HEK293 (cell line): ENCODE measurements around the gene ERN2.

ENCODE experiments used
- GLIS2 ChIP-seq: fragments of 450-650 bp; formaldehyde crosslinking; IDR thresholded peaks from 2 replicates; pipeline ENCODE4 v1.5.1; 2016; ENCODE audit warnings: missing biosample characterization, missing genetic modification characterization
- HOXA7 ChIP-seq: sonication (generic); formaldehyde crosslinking; IDR thresholded peaks from 2 replicates; pipeline ENCODE4 v1.8.1; 2022; ENCODE audit warnings: missing genetic modification reagents, borderline replicate concordance
- OVOL3 ChIP-seq: fragments of 450-650 bp; formaldehyde crosslinking; IDR thresholded peaks from 2 replicates; pipeline ENCODE4 v1.5.1; 2016; ENCODE audit warnings: missing biosample characterization, missing genetic modification characterization
- SCRT2 ChIP-seq: fragments of 450-650 bp; formaldehyde crosslinking; IDR thresholded peaks from 2 replicates; pipeline ENCODE4 v1.5.1; 2016; ENCODE audit warnings: missing biosample characterization, missing genetic modification characterization
- YY1 ChIP-seq: fragments of 450-650 bp; formaldehyde crosslinking; IDR thresholded peaks from 2 replicates; pipeline ENCODE4 v1.5.1; 2018; ENCODE audit warnings: missing biosample characterization, missing genetic modification characterization
- YY2 ChIP-seq: fragments of 450-650 bp; formaldehyde crosslinking; IDR thresholded peaks from 2 replicates; pipeline ENCODE4 v1.5.1; 2016; ENCODE audit warnings: missing biosample characterization, missing genetic modification characterization
- ZIC2 ChIP-seq: fragments of 450-650 bp; formaldehyde crosslinking; IDR thresholded peaks from 2 replicates; pipeline ENCODE4 v1.5.1; 2016; ENCODE audit warnings: missing biosample characterization, missing genetic modification characterization
- ZNF140 ChIP-seq: fragments of 450-650 bp; formaldehyde crosslinking; IDR thresholded peaks from 2 replicates; pipeline ENCODE4 v1.5.1; 2016; ENCODE audit warnings: missing biosample characterization, missing genetic modification characterization
- ZNF214 ChIP-seq: fragments of 450-650 bp; formaldehyde crosslinking; IDR thresholded peaks from 2 replicates; pipeline ENCODE4 v1.5.1; 2017; ENCODE audit warnings: missing biosample characterization, mild to moderate bottlenecking, missing genetic modification characterization, borderline replicate concordance
- ZNF239 ChIP-seq: fragments of 450-650 bp; formaldehyde crosslinking; IDR thresholded peaks from 2 replicates; pipeline ENCODE4 v1.5.1; 2016; ENCODE audit warnings: missing biosample characterization, missing genetic modification characterization
- ZNF24 ChIP-seq: fragments of 450-650 bp; formaldehyde crosslinking; IDR thresholded peaks from 2 replicates; pipeline ENCODE4 v1.5.1; 2016; ENCODE audit warnings: missing biosample characterization, missing genetic modification characterization
- ZNF274 ChIP-seq, 2 experiments: fragments of 200-500 bp in 1 of 2; fragments of 450-650 bp in 1 of 2; sonication (Bioruptor generic) in 1 of 2; formaldehyde crosslinking in 1 of 2; IDR thresholded peaks; 2 replicates each; pipeline versions ENCODE4 v1.5.1 to v1.6.1; 2014 to 2016; ENCODE audit warnings: borderline replicate concordance in 1 of 2, inconsistent platforms in 1 of 2, low read length in 1 of 2, missing biosample characterization in 1 of 2, missing genetic modification characterization in 1 of 2
- ZNF292 ChIP-seq: fragments of 450-650 bp; formaldehyde crosslinking; IDR thresholded peaks from 2 replicates; pipeline ENCODE4 v1.5.1; 2016; ENCODE audit warnings: low read depth, missing biosample characterization, missing genetic modification characterization, borderline replicate concordance
- ZNF335 ChIP-seq: fragments of 450-650 bp; formaldehyde crosslinking; conservative IDR thresholded peaks from 2 replicates; pipeline ENCODE4 v1.5.1; 2016; ENCODE audit warnings: missing biosample characterization, missing genetic modification characterization
- ZNF394 ChIP-seq: fragments of 450-650 bp; formaldehyde crosslinking; IDR thresholded peaks from 2 replicates; pipeline ENCODE4 v1.5.1; 2016; ENCODE audit warnings: missing biosample characterization, missing genetic modification characterization, mild to moderate bottlenecking, moderate library complexity, borderline replicate concordance
- ZNF404 ChIP-seq: fragments of 450-650 bp; formaldehyde crosslinking; IDR thresholded peaks from 2 replicates; pipeline ENCODE4 v1.5.1; 2017; ENCODE audit warnings: missing biosample characterization, missing genetic modification characterization
- ZNF423 ChIP-seq: fragments of 450-650 bp; formaldehyde crosslinking; IDR thresholded peaks from 2 replicates; pipeline ENCODE4 v1.5.1; 2016; ENCODE audit warnings: missing biosample characterization, missing genetic modification characterization
- ZNF626 ChIP-seq: fragments of 450-650 bp; sonication (Bioruptor Pico); formaldehyde crosslinking; IDR thresholded peaks from 2 replicates; pipeline ENCODE4 v1.5.1; 2018; ENCODE audit warnings: missing biosample characterization, missing genetic modification characterization, inconsistent platforms
- ZNF629 ChIP-seq: fragments of 450-650 bp; formaldehyde crosslinking; IDR thresholded peaks from 2 replicates; pipeline ENCODE4 v1.5.1; 2017; ENCODE audit warnings: missing biosample characterization, missing genetic modification characterization
- ZNF670 ChIP-seq: fragments of 450-650 bp; formaldehyde crosslinking; IDR thresholded peaks from 2 replicates; pipeline ENCODE4 v1.5.1; 2016; ENCODE audit warnings: missing biosample characterization, missing genetic modification characterization, low read depth
- ZNF768 ChIP-seq: fragments of 450-650 bp; formaldehyde crosslinking; IDR thresholded peaks from 2 replicates; pipeline ENCODE4 v1.5.1; 2018; ENCODE audit warnings: missing biosample characterization, mild to moderate bottlenecking, missing genetic modification characterization
- ZNF777 ChIP-seq: fragments of 450-650 bp; formaldehyde crosslinking; IDR thresholded peaks from 2 replicates; pipeline ENCODE4 v1.5.1; 2017; ENCODE audit warnings: missing biosample characterization, missing genetic modification characterization, borderline replicate concordance
- ZNF837 ChIP-seq: fragments of 450-650 bp; formaldehyde crosslinking; IDR thresholded peaks from 2 replicates; pipeline ENCODE4 v1.5.1; 2016; ENCODE audit warnings: missing biosample characterization, missing genetic modification characterization
- ZSCAN30 ChIP-seq: fragments of 450-650 bp; IDR thresholded peaks from 2 replicates; pipeline ENCODE4 v1.5.1; 2018; ENCODE audit warnings: missing biosample characterization, mild to moderate bottlenecking, missing genetic modification characterization, moderate library complexity
- ZXDB ChIP-seq: fragments of 450-650 bp; formaldehyde crosslinking; IDR thresholded peaks from 2 replicates; pipeline ENCODE4 v1.5.1; 2016; ENCODE audit warnings: missing biosample characterization, missing genetic modification characterization
- TF ChIP-seq, protein P1 (sequence below): fragments of 450-650 bp; formaldehyde crosslinking; IDR thresholded peaks from 2 replicates; pipeline ENCODE4 v1.5.1; 2017; ENCODE audit warnings: missing biosample characterization, mild to moderate bottlenecking, missing genetic modification characterization, moderate library complexity
- TF ChIP-seq, protein P2 (sequence below): sonication (generic); formaldehyde crosslinking; IDR thresholded peaks from 2 replicates; pipeline ENCODE4 v1.8.1; 2022; ENCODE audit warnings: mild to moderate bottlenecking, moderate library complexity, missing genetic modification reagents
- TF ChIP-seq, protein P3 (sequence below): fragments of 450-650 bp; formaldehyde crosslinking; IDR thresholded peaks from 2 replicates; pipeline ENCODE4 v1.5.1; 2016; ENCODE audit warnings: missing biosample characterization, missing genetic modification characterization
- TF ChIP-seq, protein P4 (sequence below): fragments of 450-650 bp; formaldehyde crosslinking; IDR thresholded peaks from 2 replicates; pipeline ENCODE4 v1.5.1; 2017; ENCODE audit warnings: missing biosample characterization, missing genetic modification characterization
- TF ChIP-seq, protein P5 (sequence below): fragments of 450-650 bp; formaldehyde crosslinking; optimal IDR thresholded peaks from 2 replicates; pipeline ENCODE3; 2016; ENCODE audit warnings: missing biosample characterization, mild to moderate bottlenecking, missing genetic modification characterization
- TF ChIP-seq, protein P6 (sequence below): fragments of 450-650 bp; formaldehyde crosslinking; IDR thresholded peaks from 2 replicates; pipeline ENCODE4 v1.5.1; 2016; ENCODE audit warnings: missing biosample characterization, missing genetic modification characterization

Gene ERN2

DNA sequence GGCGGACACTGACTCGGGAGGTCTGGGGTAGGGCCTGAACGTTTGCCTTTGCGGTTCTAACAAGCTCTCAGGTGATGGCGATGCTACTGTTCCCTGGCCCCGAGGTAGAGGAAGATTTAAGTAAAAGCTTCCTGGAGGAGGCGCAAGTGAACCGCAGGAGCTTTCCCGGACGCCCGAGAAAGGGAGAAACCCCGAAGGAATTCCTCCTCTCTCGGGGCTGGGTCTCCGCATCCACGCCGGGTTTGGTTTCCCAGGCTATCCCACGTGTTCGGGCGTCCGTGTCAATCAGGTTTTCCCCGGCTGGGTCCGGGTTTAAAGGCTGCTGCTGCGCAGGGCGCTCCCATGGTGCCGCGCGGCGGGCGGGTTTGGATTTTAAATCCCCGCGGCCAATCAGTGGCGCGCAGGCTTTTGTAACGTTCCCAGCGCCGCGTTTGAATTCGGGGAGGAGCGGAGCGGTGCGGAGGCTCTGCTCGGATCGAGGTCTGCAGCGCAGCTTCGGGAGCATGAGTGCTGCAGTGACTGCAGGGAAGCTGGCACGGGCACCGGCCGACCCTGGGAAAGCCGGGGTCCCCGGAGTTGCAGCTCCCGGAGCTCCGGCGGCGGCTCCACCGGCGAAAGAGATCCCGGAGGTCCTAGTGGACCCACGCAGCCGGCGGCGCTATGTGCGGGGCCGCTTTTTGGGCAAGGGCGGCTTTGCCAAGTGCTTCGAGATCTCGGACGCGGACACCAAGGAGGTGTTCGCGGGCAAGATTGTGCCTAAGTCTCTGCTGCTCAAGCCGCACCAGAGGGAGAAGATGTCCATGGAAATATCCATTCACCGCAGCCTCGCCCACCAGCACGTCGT is 34.4 kb downstream of the ERN2 start, which contains the start of gene PLK1 (continued):
- TF ChIP-seq, protein P1, sequence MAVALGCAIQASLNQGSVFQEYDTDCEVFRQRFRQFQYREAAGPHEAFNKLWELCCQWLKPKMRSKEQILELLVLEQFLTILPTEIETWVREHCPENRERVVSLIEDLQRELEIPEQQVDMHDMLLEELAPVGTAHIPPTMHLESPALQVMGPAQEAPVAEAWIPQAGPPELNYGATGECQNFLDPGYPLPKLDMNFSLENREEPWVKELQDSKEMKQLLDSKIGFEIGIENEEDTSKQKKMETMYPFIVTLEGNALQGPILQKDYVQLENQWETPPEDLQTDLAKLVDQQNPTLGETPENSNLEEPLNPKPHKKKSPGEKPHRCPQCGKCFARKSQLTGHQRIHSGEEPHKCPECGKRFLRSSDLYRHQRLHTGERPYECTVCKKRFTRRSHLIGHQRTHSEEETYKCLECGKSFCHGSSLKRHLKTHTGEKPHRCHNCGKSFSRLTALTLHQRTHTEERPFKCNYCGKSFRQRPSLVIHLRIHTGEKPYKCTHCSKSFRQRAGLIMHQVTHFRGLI, result no peak
- no peak for TF ChIP-seq ZNF404 (tag by site-specific recombination)
- TF ChIP-seq ZNF274 (IDR thresholded peaks at IDR 0.05; ENCODE audit: low read length), result no peak
- TF ChIP-seq ZNF274 (tag by site-specific recombination; IDR thresholded peaks at IDR 0.05; ENCODE audit: borderline replicate concordance), result no peak
- TF ChIP-seq YY2, result no peak
- peak; percentile 85 for TF ChIP-seq ZNF394
- TF ChIP-seq, protein P2, sequence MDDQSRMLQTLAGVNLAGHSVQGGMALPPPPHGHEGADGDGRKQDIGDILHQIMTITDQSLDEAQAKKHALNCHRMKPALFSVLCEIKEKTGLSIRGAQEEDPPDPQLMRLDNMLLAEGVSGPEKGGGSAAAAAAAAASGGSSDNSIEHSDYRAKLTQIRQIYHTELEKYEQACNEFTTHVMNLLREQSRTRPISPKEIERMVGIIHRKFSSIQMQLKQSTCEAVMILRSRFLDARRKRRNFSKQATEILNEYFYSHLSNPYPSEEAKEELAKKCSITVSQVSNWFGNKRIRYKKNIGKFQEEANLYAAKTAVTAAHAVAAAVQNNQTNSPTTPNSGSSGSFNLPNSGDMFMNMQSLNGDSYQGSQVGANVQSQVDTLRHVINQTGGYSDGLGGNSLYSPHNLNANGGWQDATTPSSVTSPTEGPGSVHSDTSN (CRISPR knock-in tag), result peak; percentile 87
- peak; percentile 86 for TF ChIP-seq ZXDB (tag by site-specific recombination)
- peak; percentile 84 for TF ChIP-seq ZNF335
- no peak for TF ChIP-seq ZNF670 (tag by site-specific recombination)
- no peak for TF ChIP-seq ZNF768 (tag by site-specific recombination)
- TF ChIP-seq, protein P3, sequence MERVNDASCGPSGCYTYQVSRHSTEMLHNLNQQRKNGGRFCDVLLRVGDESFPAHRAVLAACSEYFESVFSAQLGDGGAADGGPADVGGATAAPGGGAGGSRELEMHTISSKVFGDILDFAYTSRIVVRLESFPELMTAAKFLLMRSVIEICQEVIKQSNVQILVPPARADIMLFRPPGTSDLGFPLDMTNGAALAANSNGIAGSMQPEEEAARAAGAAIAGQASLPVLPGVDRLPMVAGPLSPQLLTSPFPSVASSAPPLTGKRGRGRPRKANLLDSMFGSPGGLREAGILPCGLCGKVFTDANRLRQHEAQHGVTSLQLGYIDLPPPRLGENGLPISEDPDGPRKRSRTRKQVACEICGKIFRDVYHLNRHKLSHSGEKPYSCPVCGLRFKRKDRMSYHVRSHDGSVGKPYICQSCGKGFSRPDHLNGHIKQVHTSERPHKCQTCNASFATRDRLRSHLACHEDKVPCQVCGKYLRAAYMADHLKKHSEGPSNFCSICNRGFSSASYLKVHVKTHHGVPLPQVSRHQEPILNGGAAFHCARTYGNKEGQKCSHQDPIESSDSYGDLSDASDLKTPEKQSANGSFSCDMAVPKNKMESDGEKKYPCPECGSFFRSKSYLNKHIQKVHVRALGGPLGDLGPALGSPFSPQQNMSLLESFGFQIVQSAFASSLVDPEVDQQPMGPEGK (tag by site-specific recombination), result 0 out of 2 replicates have a peak, but pooled peaks have one; percentile 6
- no peak for TF ChIP-seq ZNF626 (tag by site-specific recombination)
- peak; percentile 28; the same call in 1 of the 2 replicates for TF ChIP-seq ZNF629 (tag by site-specific recombination)
- TF ChIP-seq, protein P4, sequence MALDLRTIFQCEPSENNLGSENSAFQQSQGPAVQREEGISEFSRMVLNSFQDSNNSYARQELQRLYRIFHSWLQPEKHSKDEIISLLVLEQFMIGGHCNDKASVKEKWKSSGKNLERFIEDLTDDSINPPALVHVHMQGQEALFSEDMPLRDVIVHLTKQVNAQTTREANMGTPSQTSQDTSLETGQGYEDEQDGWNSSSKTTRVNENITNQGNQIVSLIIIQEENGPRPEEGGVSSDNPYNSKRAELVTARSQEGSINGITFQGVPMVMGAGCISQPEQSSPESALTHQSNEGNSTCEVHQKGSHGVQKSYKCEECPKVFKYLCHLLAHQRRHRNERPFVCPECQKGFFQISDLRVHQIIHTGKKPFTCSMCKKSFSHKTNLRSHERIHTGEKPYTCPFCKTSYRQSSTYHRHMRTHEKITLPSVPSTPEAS (tag by site-specific recombination), result no peak
- TF ChIP-seq ZNF837 (tag by site-specific recombination), result no peak
- TF ChIP-seq ZNF239 (tag by site-specific recombination), result no peak
- TF ChIP-seq ZNF214 (tag by site-specific recombination), result no peak
- TF ChIP-seq ZNF423, result no peak
- TF ChIP-seq GLIS2, result no peak
- TF ChIP-seq ZNF292, result no peak
- TF ChIP-seq, protein P5, sequence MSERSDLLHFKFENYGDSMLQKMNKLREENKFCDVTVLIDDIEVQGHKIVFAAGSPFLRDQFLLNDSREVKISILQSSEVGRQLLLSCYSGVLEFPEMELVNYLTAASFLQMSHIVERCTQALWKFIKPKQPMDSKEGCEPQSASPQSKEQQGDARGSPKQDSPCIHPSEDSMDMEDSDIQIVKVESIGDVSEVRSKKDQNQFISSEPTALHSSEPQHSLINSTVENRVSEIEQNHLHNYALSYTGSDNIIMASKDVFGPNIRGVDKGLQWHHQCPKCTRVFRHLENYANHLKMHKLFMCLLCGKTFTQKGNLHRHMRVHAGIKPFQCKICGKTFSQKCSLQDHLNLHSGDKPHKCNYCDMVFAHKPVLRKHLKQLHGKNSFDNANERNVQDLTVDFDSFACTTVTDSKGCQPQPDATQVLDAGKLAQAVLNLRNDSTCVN, result peak; percentile 50
- TF ChIP-seq, protein P6, sequence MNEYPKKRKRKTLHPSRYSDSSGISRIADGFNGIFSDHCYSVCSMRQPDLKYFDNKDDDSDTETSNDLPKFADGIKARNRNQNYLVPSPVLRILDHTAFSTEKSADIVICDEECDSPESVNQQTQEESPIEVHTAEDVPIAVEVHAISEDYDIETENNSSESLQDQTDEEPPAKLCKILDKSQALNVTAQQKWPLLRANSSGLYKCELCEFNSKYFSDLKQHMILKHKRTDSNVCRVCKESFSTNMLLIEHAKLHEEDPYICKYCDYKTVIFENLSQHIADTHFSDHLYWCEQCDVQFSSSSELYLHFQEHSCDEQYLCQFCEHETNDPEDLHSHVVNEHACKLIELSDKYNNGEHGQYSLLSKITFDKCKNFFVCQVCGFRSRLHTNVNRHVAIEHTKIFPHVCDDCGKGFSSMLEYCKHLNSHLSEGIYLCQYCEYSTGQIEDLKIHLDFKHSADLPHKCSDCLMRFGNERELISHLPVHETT (tag by site-specific recombination), result no peak
- TF ChIP-seq ZIC2 (tag by site-specific recombination), result 0 out of 2 replicates have a peak, but pooled peaks have one; percentile 20
- peak; percentile 43 for TF ChIP-seq ZSCAN30 (tag by site-specific recombination)
- no peak for TF ChIP-seq SCRT2
- no peak for TF ChIP-seq ZNF777
- no peak for TF ChIP-seq HOXA7 (CRISPR knock-in tag)
- no peak for TF ChIP-seq ZNF140 (tag by site-specific recombination)
- peak; percentile 53; the same call in 1 of the 2 replicates for TF ChIP-seq ZNF24 (tag by site-specific recombination)
- no peak for TF ChIP-seq YY1 (tag by site-specific recombination)
- TF ChIP-seq OVOL3 (tag by site-specific recombination), result peak; percentile 46; the same call in 1 of the 2 replicates
